H9 (cell line): ENCODE data around the gene YIPF2. TPM values are rescaled to one million over a fixed set of nuclear protein-coding genes. Genes with fewer than 3 reads are reported as not detected.

Experiments used
- DNase-seq: peaks from one replicate; pipeline ENCODE4 v3.0.0-alpha.2; 2017
- H2AFZ ChIP-seq: one replicate; pipeline ENCODE4 v1.6.1; 2013; ENCODE audit warnings: mild to moderate bottlenecking, low read length, control low read depth, moderate library complexity
- H2AK5ac ChIP-seq: 2 replicates; pipeline ENCODE4 v1.6.1; 2013; ENCODE audit warnings: low read length, control low read depth, mixed read lengths; ENCODE audit not compliant: insufficient read length
- H2BK120ac ChIP-seq: one replicate; pipeline ENCODE4 v1.6.1; 2013; ENCODE audit warnings: low read depth, mild to moderate bottlenecking, low read length, control low read depth, inconsistent platforms; ENCODE audit not compliant: poor library complexity, severe bottlenecking
- H2BK12ac ChIP-seq: 2 replicates; pipeline ENCODE4 v1.6.1; 2013; ENCODE audit warnings: low read length, control low read depth, mixed read lengths, low read depth; ENCODE audit not compliant: insufficient read length
- H2BK15ac ChIP-seq: 2 replicates; pipeline ENCODE4 v1.6.1; 2013; ENCODE audit warnings: low read depth, low read length, control low read depth
- H2BK20ac ChIP-seq: one replicate; pipeline ENCODE4 v1.6.1; 2013; ENCODE audit warnings: low read depth, mild to moderate bottlenecking, low read length, control low read depth, inconsistent platforms; ENCODE audit not compliant: poor library complexity, severe bottlenecking
- H2BK5ac ChIP-seq: 2 replicates; pipeline ENCODE4 v1.6.1; 2013; ENCODE audit warnings: low read length, control low read depth, mixed read lengths; ENCODE audit not compliant: insufficient read length
- H3K14ac ChIP-seq: 2 replicates; pipeline ENCODE4 v1.6.1; 2013; ENCODE audit warnings: low read length, control low read depth; ENCODE audit not compliant: insufficient read depth
- H3K18ac ChIP-seq: 2 replicates; pipeline ENCODE4 v1.6.1; 2013; ENCODE audit warnings: low read depth, mild to moderate bottlenecking, mixed read lengths, low read length, control low read depth; ENCODE audit not compliant: insufficient read length
- H3K23ac ChIP-seq: 2 replicates; pipeline ENCODE4 v1.6.1; 2013; ENCODE audit warnings: low read length, control low read depth, mixed read lengths, low read depth; ENCODE audit not compliant: insufficient read length
- H3K23me2 ChIP-seq: 2 replicates; pipeline ENCODE4 v1.6.1; 2013; ENCODE audit warnings: low read depth, mild to moderate bottlenecking, mixed read lengths, low read length, control low read depth; ENCODE audit not compliant: insufficient read length, poor library complexity, severe bottlenecking
- H3K27ac ChIP-seq: 2 replicates; pipeline ENCODE4 v1.5.1; 2013; ENCODE audit warnings: low read length, control low read depth, mixed read lengths, low read depth; ENCODE audit not compliant: insufficient read length
- H3K27me3 ChIP-seq: 2 replicates; pipeline ENCODE4 v1.6.1; 2013; ENCODE audit warnings: low read length, control low read depth, inconsistent platforms; ENCODE audit not compliant: insufficient read depth
- H3K4ac ChIP-seq: 2 replicates; pipeline ENCODE4 v1.6.1; 2013; ENCODE audit warnings: low read depth, mild to moderate bottlenecking, control low read depth, inconsistent platforms, low read length, moderate library complexity
- H3K4me1 ChIP-seq: 2 replicates; pipeline ENCODE4 v1.6.1; 2013; ENCODE audit warnings: low read length, control low read depth, inconsistent platforms; ENCODE audit not compliant: insufficient read depth
- H3K4me2 ChIP-seq: 2 replicates; pipeline ENCODE4 v1.6.1; 2013; ENCODE audit warnings: low read length, control low read depth, mixed read lengths; ENCODE audit not compliant: insufficient read length, insufficient read depth
- H3K56ac ChIP-seq: 2 replicates; pipeline ENCODE4 v1.6.1; 2013; ENCODE audit warnings: low read depth, mild to moderate bottlenecking, mixed read lengths, low read length, control low read depth; ENCODE audit not compliant: insufficient read length
- H3K79me1 ChIP-seq: 2 replicates; pipeline ENCODE4 v1.6.1; 2013; ENCODE audit warnings: low read depth, mild to moderate bottlenecking, moderate library complexity, low read length, control low read depth, inconsistent platforms; ENCODE audit not compliant: insufficient read depth, poor library complexity, severe bottlenecking
- H3K79me2 ChIP-seq: 2 replicates; pipeline ENCODE4 v1.6.1; 2013; ENCODE audit warnings: low read length, control low read depth, inconsistent platforms; ENCODE audit not compliant: insufficient read depth
- H3K9ac ChIP-seq: 2 replicates; pipeline ENCODE4 v1.6.1; 2013; ENCODE audit warnings: low read length, control low read depth, mixed read lengths; ENCODE audit not compliant: insufficient read length; ENCODE audit errors: extremely low read depth
- H3K9me3 ChIP-seq: one replicate; pipeline ENCODE4 v1.6.1; 2013; ENCODE audit warnings: low read depth, low read length, inconsistent platforms; ENCODE audit not compliant: control insufficient read depth
- H3T11ph ChIP-seq: one replicate; pipeline ENCODE4 v1.6.1; 2013; ENCODE audit warnings: mild to moderate bottlenecking, low read length, control low read depth, inconsistent platforms
- H4K20me1 ChIP-seq: one replicate; pipeline ENCODE4 v1.6.1; 2013; ENCODE audit not compliant: control insufficient read depth, insufficient read length, insufficient read depth
- H4K5ac ChIP-seq: 2 replicates; pipeline ENCODE4 v1.6.1; 2013; ENCODE audit warnings: low read depth, mild to moderate bottlenecking, mixed read lengths, low read length, control low read depth; ENCODE audit not compliant: insufficient read length
- H4K8ac ChIP-seq: replicated peaks from 2 replicates; pipeline ENCODE4 v1.6.1; 2013; ENCODE audit warnings: low read length, control low read depth, mixed read lengths, low read depth; ENCODE audit not compliant: insufficient read length
- H4K91ac ChIP-seq: 2 replicates; pipeline ENCODE4 v1.6.1; 2013; ENCODE audit warnings: low read depth, mild to moderate bottlenecking, moderate library complexity, mixed read lengths, low read length, control low read depth; ENCODE audit not compliant: insufficient read length
- H3K27ac Mint-ChIP-seq, 3 experiments: 2 replicates in 2 of 3; 3 replicates in 1 of 3; pipeline ENCODE4 v1.8.0; 2020 to 2021; ENCODE audit warnings: mixed read lengths in 3 of 3, mild to moderate bottlenecking in 1 of 3, moderate library complexity in 1 of 3
- H3K27me3 Mint-ChIP-seq: 2 replicates; pipeline ENCODE4 v1.8.0; 2021; ENCODE audit warnings: low read depth, mild to moderate bottlenecking, moderate library complexity, mixed read lengths
- H3K36me3 Mint-ChIP-seq, 3 experiments: 2 replicates in 2 of 3; 3 replicates in 1 of 3; pipeline ENCODE4 v1.8.0; 2020 to 2021; ENCODE audit warnings: low read depth in 3 of 3, mixed read lengths in 3 of 3; ENCODE audit not compliant: insufficient read depth in 1 of 3
- H3K4me1 Mint-ChIP-seq, 2 experiments: 2 replicates each; pipeline ENCODE4 v1.8.0; 2020; ENCODE audit warnings: mixed read lengths in 2 of 2
- H3K4me3 Mint-ChIP-seq, 2 experiments: 2 replicates in 1 of 2; 3 replicates in 1 of 2; pipeline ENCODE4 v1.8.0; 2020 to 2021; ENCODE audit warnings: mild to moderate bottlenecking in 2 of 2, mixed read lengths in 2 of 2, moderate library complexity in 1 of 2
- H3K9me3 Mint-ChIP-seq, 2 experiments: 2 replicates in 1 of 2; 3 replicates in 1 of 2; pipeline ENCODE4 v1.8.0; 2020; ENCODE audit warnings: mild to moderate bottlenecking in 2 of 2, mixed read lengths in 2 of 2, moderate library complexity in 1 of 2
- WGBS: extraction: QIAGEN DNeasy Blood & Tissue Kit; methylation state at CpG from one replicate; pipeline ENCODE4 v1.1.7; 2013; ENCODE audit warnings: missing lambda C conversion rate, low lambda C conversion rate, mixed read lengths; ENCODE audit not compliant: insufficient read length; ENCODE audit errors: extremely low coverage; 5-methylcytosine and 5-hydroxymethylcytosine counted together
- total RNA-seq: library from RNA; stranded (reverse); gene quantifications from 2 replicates; pipeline ENCODE4 v1.2.1, GENCODE V29; 2021
- TF ChIP-seq, protein P1 (sequence below): fragments of 200-600 bp; sonication (generic); conservative IDR thresholded peaks from 3 replicates; pipeline ENCODE4 v1.8.0; 2021; ENCODE audit warnings: antibody characterized with exemption, mild to moderate bottlenecking

The YIPF2 gene
- total RNA-seq, 1 experiment from 2014 or later: 58.2 TPM

DNA sequence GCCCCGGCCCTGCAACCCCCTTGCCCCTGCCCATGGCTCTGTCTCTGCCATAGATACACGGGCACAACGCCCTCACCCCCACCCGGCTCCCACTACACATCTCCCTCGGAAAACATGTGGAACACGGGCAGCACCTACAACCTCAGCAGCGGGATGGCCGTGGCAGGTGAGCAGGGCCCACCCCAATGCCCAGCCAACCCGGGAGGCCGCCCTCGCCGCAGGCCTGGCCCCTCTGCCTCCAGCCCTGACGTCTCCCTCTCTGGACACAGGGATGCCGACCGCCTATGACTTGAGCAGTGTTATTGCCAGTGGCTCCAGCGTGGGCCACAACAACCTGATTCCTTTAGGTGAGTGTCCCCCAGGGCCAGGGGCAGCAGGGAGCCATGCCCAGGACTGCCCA, 7.7 kb downstream of the YIPF2 start:
- Mint-ChIP-seq H3K4me3 (no peak overlapping the region), H3K27ac (no peak overlapping the region), H3K4me1 (no peaks in the 10 kb centered on the region), H3K27me3 (peaks cover 2% of the 10 kb centered on the region; the same call in 1 of the 2 replicates), H3K9me3 (no peaks in the 10 kb centered on the region), H3K36me3 (peaks cover 9 to 70% (median 57%) of the 10 kb centered on the region in 3 experiments; a peak in 6 of 7 replicates)
- H4K91ac ChIP-seq: no peak overlapping the region
- no peaks in the 10 kb centered on the region for H3K23me2 ChIP-seq
- no peaks in the 10 kb centered on the region for H3K79me1 ChIP-seq
- no peak overlapping the region for H3K4ac ChIP-seq
- H3K56ac ChIP-seq: no peak overlapping the region
- H3T11ph ChIP-seq: no peak overlapping the region
- no peak overlapping the region for H3K18ac ChIP-seq
- H2BK15ac ChIP-seq: no peak overlapping the region
- no peak overlapping the region for H2AK5ac ChIP-seq
- DNase-seq: no peak
- no CpG with 5 or more reads among the region's 16 CpGs for WGBS
- TF ChIP-seq, protein P1, sequence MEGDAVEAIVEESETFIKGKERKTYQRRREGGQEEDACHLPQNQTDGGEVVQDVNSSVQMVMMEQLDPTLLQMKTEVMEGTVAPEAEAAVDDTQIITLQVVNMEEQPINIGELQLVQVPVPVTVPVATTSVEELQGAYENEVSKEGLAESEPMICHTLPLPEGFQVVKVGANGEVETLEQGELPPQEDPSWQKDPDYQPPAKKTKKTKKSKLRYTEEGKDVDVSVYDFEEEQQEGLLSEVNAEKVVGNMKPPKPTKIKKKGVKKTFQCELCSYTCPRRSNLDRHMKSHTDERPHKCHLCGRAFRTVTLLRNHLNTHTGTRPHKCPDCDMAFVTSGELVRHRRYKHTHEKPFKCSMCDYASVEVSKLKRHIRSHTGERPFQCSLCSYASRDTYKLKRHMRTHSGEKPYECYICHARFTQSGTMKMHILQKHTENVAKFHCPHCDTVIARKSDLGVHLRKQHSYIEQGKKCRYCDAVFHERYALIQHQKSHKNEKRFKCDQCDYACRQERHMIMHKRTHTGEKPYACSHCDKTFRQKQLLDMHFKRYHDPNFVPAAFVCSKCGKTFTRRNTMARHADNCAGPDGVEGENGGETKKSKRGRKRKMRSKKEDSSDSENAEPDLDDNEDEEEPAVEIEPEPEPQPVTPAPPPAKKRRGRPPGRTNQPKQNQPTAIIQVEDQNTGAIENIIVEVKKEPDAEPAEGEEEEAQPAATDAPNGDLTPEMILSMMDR: no peak
- no peak overlapping the region for H3K4me2 ChIP-seq
- no peak overlapping the region for H2BK5ac ChIP-seq
- no peaks in the 10 kb centered on the region for H3K4me1 ChIP-seq
- no peaks in the 10 kb centered on the region for H4K20me1 ChIP-seq
- no peak overlapping the region for H3K9ac ChIP-seq
- H3K9me3 ChIP-seq: no peaks in the 10 kb centered on the region
- no peak overlapping the region for H3K27ac ChIP-seq
- no peak overlapping the region for H2BK20ac ChIP-seq
- no peak overlapping the region for H4K5ac ChIP-seq
- no peak overlapping the region for H2BK12ac ChIP-seq
- H4K8ac ChIP-seq: no peak overlapping the region
- H2BK120ac ChIP-seq: no peak overlapping the region
- no peak overlapping the region for H3K23ac ChIP-seq
- no peak overlapping the region for H2AFZ ChIP-seq
- H3K27me3 ChIP-seq: no peaks in the 10 kb centered on the region
- no peaks in the 10 kb centered on the region for H3K79me2 ChIP-seq
- H3K14ac ChIP-seq: no peak overlapping the region
